OCI-M2 (cell line): ENCODE measurements around the gene CABP4.
"Not testable (repeated sequence)": the region's sequence is repeated elsewhere in the genome, so short reads cannot be mapped to it uniquely, and the experiment has no call there.

Experiments used
- DNase-seq: peaks from one replicate; lab custom pipeline; 2025; ENCODE audit not compliant: unreplicated experiment; lab: John Stamatoyannopoulos, UW

The CABP4 gene

GRCh38 chr11:67418476-67419281 is 36.5 kb upstream of the CABP4 start:
- DNase-seq: no peak

GRCh38 chr11:67419325-67420049 is 35.7 kb upstream of the CABP4 start:
- no peak for DNase-seq

- no peak for DNase-seq
Measured at GRCh38 chr11:67420147-67420645, 35.0 kb upstream of the CABP4 start.

GRCh38 chr11:67420646-67421429 is 34.3 kb upstream of the CABP4 start:
- peak; percentile 36 for DNase-seq

- DNase-seq: no peak
Measured at GRCh38 chr11:67421430-67422031, 33.6 kb upstream of the CABP4 start.

- DNase-seq: no peak
Measured at GRCh38 chr11:67422891-67423290, 32.3 kb upstream of the CABP4 start.

GRCh38 chr11:67423466-67423865 is 31.7 kb upstream of the CABP4 start:
- DNase-seq: no peak

- no peak for DNase-seq
Measured at GRCh38 chr11:67423891-67424613, 31.1 kb upstream of the CABP4 start.

GRCh38 chr11:67427364-67427859 is 27.7 kb upstream of the CABP4 start:
- DNase-seq: not testable (repeated sequence)

GRCh38 chr11:67428052-67429001 is 26.8 kb upstream of the CABP4 start, which contains the start of gene RPS6KB2:
Gene RPS6KB2 (plus strand): TSS chr11:67428494. CDS start chr11:67428546, 52 bp downstream.
- peak; percentile 74 for DNase-seq

- no peak for DNase-seq
Measured at GRCh38 chr11:67429038-67429668, 26.0 kb upstream of the CABP4 start.

GRCh38 chr11:67429722-67430121 is 25.4 kb upstream of the CABP4 start:
- DNase-seq: no peak

- no peak for DNase-seq
Measured at GRCh38 chr11:67431346-67432249, 23.6 kb upstream of the CABP4 start.

GRCh38 chr11:67432655-67433349 is 22.4 kb upstream of the CABP4 start:
- no peak for DNase-seq

GRCh38 chr11:67433536-67434394 is 21.4 kb upstream of the CABP4 start:
- no peak for DNase-seq

GRCh38 chr11:67434395-67434881 is 20.7 kb upstream of the CABP4 start:
- DNase-seq: no peak
